ENCODE results near the gene TBC1D22A.

- no peak for TF ChIP-seq CTCF (IDR thresholded peaks at IDR 0.05)
- no peak for TF ChIP-seq POLR2A (IDR thresholded peaks at IDR 0.05)
These were observed 85.7 kb downstream of the TBC1D22A start for GRCh38 chr22:46848197-46848596.
